Measurements from ENCODE around the gene PER3.

DNA sequence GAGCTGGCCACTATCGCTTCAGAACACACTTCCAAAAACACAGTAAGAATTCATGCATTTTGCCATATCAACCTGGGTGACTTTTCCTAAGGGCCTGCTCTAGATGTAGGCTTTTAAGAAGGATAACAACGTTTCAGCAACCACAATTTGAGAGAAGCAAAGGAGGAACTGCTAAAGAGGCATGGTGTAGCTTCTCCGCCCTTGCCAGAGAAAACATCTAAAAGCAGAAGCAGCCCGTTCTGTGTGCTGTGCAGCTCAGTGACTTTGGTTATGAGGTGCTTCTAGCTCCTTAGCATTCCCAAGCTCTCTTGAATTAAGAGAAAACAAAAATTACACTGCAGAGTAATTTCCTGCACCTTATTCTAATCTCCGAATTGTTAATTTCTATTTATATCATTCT is 2.7 kb downstream of the PER3 start:
- TF ChIP-seq, protein P1, sequence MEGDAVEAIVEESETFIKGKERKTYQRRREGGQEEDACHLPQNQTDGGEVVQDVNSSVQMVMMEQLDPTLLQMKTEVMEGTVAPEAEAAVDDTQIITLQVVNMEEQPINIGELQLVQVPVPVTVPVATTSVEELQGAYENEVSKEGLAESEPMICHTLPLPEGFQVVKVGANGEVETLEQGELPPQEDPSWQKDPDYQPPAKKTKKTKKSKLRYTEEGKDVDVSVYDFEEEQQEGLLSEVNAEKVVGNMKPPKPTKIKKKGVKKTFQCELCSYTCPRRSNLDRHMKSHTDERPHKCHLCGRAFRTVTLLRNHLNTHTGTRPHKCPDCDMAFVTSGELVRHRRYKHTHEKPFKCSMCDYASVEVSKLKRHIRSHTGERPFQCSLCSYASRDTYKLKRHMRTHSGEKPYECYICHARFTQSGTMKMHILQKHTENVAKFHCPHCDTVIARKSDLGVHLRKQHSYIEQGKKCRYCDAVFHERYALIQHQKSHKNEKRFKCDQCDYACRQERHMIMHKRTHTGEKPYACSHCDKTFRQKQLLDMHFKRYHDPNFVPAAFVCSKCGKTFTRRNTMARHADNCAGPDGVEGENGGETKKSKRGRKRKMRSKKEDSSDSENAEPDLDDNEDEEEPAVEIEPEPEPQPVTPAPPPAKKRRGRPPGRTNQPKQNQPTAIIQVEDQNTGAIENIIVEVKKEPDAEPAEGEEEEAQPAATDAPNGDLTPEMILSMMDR (IDR thresholded peaks at IDR 0.05; ENCODE audit: low read length), result no peak
- TF ChIP-seq EZH2 (optimal IDR thresholded peaks at IDR 0.05; ENCODE audit: low read depth, low read length), result no peak

Data from MM.1S (cell line).